LNCAP (cell line): Measurements from ENCODE around the gene ARHGEF28.

Experiments
- CTCF ChIP-seq: fragments of 450-650 bp; IDR thresholded peaks from 2 replicates; pipeline ENCODE4 v1.5.1; 2017; ENCODE audit warnings: mild to moderate bottlenecking

ARHGEF28 gene

GRCh38 chr5:73822989-73823339, 197.0 kb downstream of the ARHGEF28 start:
- no peak for TF ChIP-seq CTCF

- no peak for TF ChIP-seq CTCF
Observed at GRCh38 chr5:73823508-73823925, 197.5 kb downstream of the ARHGEF28 start.

- TF ChIP-seq CTCF = no peak
Observed at GRCh38 chr5:73825199-73825598, 199.2 kb downstream of the ARHGEF28 start.

- no peak for TF ChIP-seq CTCF
Observed at GRCh38 chr5:73825736-73826135, 199.7 kb downstream of the ARHGEF28 start.

- no peak for TF ChIP-seq CTCF
Observed at GRCh38 chr5:73826301-73827105, 200.5 kb downstream of the ARHGEF28 start.

GRCh38 chr5:73827106-73827450, 201.1 kb downstream of the ARHGEF28 start:
- TF ChIP-seq CTCF = no peak

GRCh38 chr5:73828465-73828864, 202.5 kb downstream of the ARHGEF28 start:
- TF ChIP-seq CTCF = no peak

- no peak for TF ChIP-seq CTCF
Observed at GRCh38 chr5:73830646-73831045, 204.7 kb downstream of the ARHGEF28 start.
